SU-DHL-6 (cell line): ENCODE data around the gene COL7A1.

Source experiments
- H2AFZ ChIP-seq: fragments of 200-600 bp; sonication (generic); 2 replicates; pipeline ENCODE4 v1.6.1; 2014; ENCODE audit warnings: low read depth, mild to moderate bottlenecking, moderate library complexity, mixed read lengths, antibody characterized with exemption, low read length; ENCODE audit not compliant: severe bottlenecking
- H3F3A ChIP-seq: fragments of 200-600 bp; shearing (Covaris generic); 2 replicates; pipeline ENCODE4 v1.6.0; 2016; ENCODE audit warnings: antibody characterized with exemption, mild to moderate bottlenecking; ENCODE audit not compliant: insufficient read depth
- H3K27ac ChIP-seq: fragments of 200-600 bp; sonication (generic); 2 replicates; pipeline ENCODE4 v1.5.1; 2016; ENCODE audit warnings: low read depth, mild to moderate bottlenecking, low read length, moderate library complexity, mixed read lengths
- H3K27me3 ChIP-seq: fragments of 200-600 bp; sonication (generic), shearing (Covaris generic); 2 replicates; pipeline ENCODE4 v1.6.0; 2014; ENCODE audit warnings: mild to moderate bottlenecking, low read length
- H3K36me3 ChIP-seq: fragments of 200-600 bp; sonication (generic); 2 replicates; pipeline ENCODE4 v1.6.1; 2014; ENCODE audit warnings: mild to moderate bottlenecking, low read length, mixed read lengths
- H3K4me2 ChIP-seq: fragments of 300-600, 200-600 bp; shearing (Covaris generic), sonication (generic); 2 replicates; pipeline ENCODE4 v1.6.0; 2014; ENCODE audit warnings: low read length, low read depth, mild to moderate bottlenecking; ENCODE audit not compliant: poor library complexity, severe bottlenecking
- H3K4me3 ChIP-seq: fragments of 200-600 bp; sonication (generic); 2 replicates; pipeline ENCODE4 v1.5.1; 2014; ENCODE audit warnings: antibody characterized with exemption, low read length, mild to moderate bottlenecking, mixed read lengths; ENCODE audit not compliant: insufficient read depth, poor library complexity, severe bottlenecking
- H3K79me2 ChIP-seq: fragments of 200-600 bp; sonication (generic); 2 replicates; pipeline ENCODE4 v1.6.1; 2014; ENCODE audit warnings: mild to moderate bottlenecking, low read length, moderate library complexity; ENCODE audit not compliant: insufficient read depth
- H3K9ac ChIP-seq: fragments of 200-600 bp; sonication (generic); 2 replicates; pipeline ENCODE4 v1.7.0; 2014; ENCODE audit warnings: mild to moderate bottlenecking, low read length
- H3K9me2 ChIP-seq: fragments of 200-600 bp; sonication (generic); replicated peaks from 2 replicates; pipeline ENCODE4 v1.6.1; 2014; ENCODE audit warnings: low read length; ENCODE audit not compliant: insufficient read depth
- H3K9me3 ChIP-seq: fragments of 200-600 bp; sonication (generic); 2 replicates; pipeline ENCODE4 v1.6.1; 2014; ENCODE audit warnings: low read length, mixed read lengths; ENCODE audit not compliant: insufficient read depth
- H4K20me1 ChIP-seq: fragments of 200-600 bp; sonication (generic); 2 replicates; pipeline ENCODE4 v1.6.1; 2014; ENCODE audit warnings: low read depth, mild to moderate bottlenecking, antibody characterized with exemption, low read length, moderate library complexity, mixed read lengths
- CTCF ChIP-seq: fragments of 200-600 bp; sonication (generic); IDR thresholded peaks from one replicate; pipeline ENCODE4 v1.5.1; 2017; ENCODE audit warnings: antibody characterized with exemption, mild to moderate bottlenecking, low read length, moderate library complexity; ENCODE audit not compliant: insufficient read depth, poor library complexity, severe bottlenecking
- EZH2phosphoT487 ChIP-seq: fragments of 200-600 bp; sonication (generic), shearing (Covaris generic); conservative IDR thresholded peaks from 2 replicates; pipeline ENCODE4 v1.6.1; 2018; ENCODE audit warnings: mild to moderate bottlenecking, antibody characterized with exemption, low read length, moderate library complexity, mixed read lengths

COL7A1 gene

GRCh38 chr3:48565591-48566400 lies 29.3 kb downstream of the COL7A1 start:
- Histone ChIP-seq H3K36me3 (no peaks in the 10 kb centered on the region), H3K9me2 (no peaks in the 10 kb centered on the region), H3K9ac (no peak overlapping the region), H3K4me2 (no peak overlapping the region), H4K20me1 (no peaks in the 10 kb centered on the region), H3K9me3 (no peaks in the 10 kb centered on the region), H3K27ac (no peak overlapping the region), H3F3A (no peaks in the 10 kb centered on the region), H2AFZ (no peak overlapping the region), H3K4me3 (no peak overlapping the region), H3K79me2 (no peaks in the 10 kb centered on the region), H3K27me3 (no peaks in the 10 kb centered on the region)
- TF ChIP-seq CTCF, result no peak
- no peak for TF ChIP-seq EZH2phosphoT487

- Histone ChIP-seq H3F3A (no peaks in the 10 kb centered on the region), H3K27ac (no peak overlapping the region), H3K36me3 (no peaks in the 10 kb centered on the region), H3K4me2 (no peak overlapping the region), H3K9me3 (no peaks in the 10 kb centered on the region), H4K20me1 (no peaks in the 10 kb centered on the region), H2AFZ (no peak overlapping the region), H3K9ac (no peak overlapping the region), H3K79me2 (no peaks in the 10 kb centered on the region), H3K4me3 (no peak overlapping the region), H3K27me3 (no peaks in the 10 kb centered on the region), H3K9me2 (no peaks in the 10 kb centered on the region)
- TF ChIP-seq CTCF (no peak), EZH2phosphoT487 (no peak)
These were observed 29.9 kb downstream of the COL7A1 start for GRCh38 chr3:48565186-48565585.

- H3K9ac ChIP-seq, result no peak overlapping the region
- no peaks in the 10 kb centered on the region for H4K20me1 ChIP-seq
- H3K36me3 ChIP-seq, result no peaks in the 10 kb centered on the region
- no peaks in the 10 kb centered on the region for H3K9me2 ChIP-seq
- no peak for TF ChIP-seq CTCF
- no peak for TF ChIP-seq EZH2phosphoT487
- no peaks in the 10 kb centered on the region for H3K27me3 ChIP-seq
- H2AFZ ChIP-seq, result no peak overlapping the region
- H3K4me2 ChIP-seq, result no peak overlapping the region
- H3K79me2 ChIP-seq, result no peaks in the 10 kb centered on the region
- H3F3A ChIP-seq, result no peaks in the 10 kb centered on the region
- no peak overlapping the region for H3K4me3 ChIP-seq
- no peaks in the 10 kb centered on the region for H3K9me3 ChIP-seq
- no peak overlapping the region for H3K27ac ChIP-seq
These were observed 30.5 kb downstream of the COL7A1 start for GRCh38 chr3:48564667-48565066.
